ENCODE measurements around the gene CREM.

Gene CREM

DNA sequence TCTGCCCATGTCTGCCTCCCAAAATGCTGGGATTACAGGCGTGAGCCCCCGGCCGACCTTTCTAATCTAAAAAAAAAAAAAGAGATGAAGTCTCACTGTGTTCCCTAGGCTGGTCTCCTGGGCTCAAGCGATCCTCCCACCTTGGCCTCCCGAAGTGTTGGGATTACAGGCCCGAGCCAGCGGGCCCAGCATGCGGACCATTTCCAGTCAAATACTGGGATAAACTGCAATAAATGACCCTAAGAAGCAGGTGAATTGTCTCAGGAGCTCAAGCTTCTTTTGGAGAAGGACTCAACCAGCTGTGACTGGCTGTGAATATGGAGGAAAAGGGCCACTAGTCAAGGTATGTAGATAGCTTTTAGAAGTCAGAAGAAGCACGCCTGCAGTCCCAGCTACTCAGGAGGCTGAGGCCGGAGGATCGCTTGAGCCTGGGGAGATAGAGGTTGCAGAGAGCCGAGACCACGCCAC, 550 bp upstream of the CREM start:
- H3K4me3 Mint-ChIP-seq, result peak overlapping the region; percentile 95
- H3K27ac Mint-ChIP-seq, result peak overlapping the region; percentile 98
- H3K36me3 Mint-ChIP-seq, result peaks cover 5% of the 10 kb centered on the region
- H3K27me3 Mint-ChIP-seq, result no peaks in the 10 kb centered on the region
- no peaks in the 10 kb centered on the region for H3K9me3 Mint-ChIP-seq
- peaks cover 40% of the 10 kb centered on the region for H3K4me1 Mint-ChIP-seq

DNA sequence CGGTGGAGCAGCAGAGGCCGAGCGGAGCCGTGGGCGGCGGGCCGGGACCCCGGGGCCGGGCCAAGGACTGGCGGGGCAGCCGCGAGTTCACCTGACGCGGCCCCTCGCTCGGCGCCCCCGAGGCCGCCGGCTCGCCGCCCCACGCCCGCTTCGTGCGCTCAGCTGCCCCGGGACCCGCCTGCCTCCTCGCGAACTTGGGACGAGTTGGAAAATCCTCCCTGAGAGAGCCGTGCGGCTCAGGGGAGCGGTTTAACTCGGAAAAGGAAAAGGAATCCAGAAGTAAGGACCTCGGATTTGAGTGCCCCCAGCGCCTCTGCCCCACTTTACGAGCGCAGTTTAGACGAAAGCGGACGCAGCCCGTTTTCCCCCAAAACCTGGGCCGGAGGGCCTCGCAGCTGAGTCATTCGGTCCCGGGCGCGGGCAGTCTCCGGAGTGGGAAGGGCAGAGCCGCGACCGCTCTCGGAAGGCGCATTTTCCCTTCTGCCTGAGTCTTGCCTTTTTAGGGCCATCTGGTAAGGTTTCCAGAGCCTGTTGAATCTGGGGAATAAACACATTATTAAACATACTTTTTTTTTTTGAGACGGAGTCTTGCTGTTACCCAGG, 744 bp downstream of the CREM start:
- Mint-ChIP-seq H3K4me1 (peaks cover 53% of the 10 kb centered on the region), H3K4me3 (peak overlapping the region; percentile 95), H3K36me3 (peaks cover 5% of the 10 kb centered on the region), H3K9me3 (no peaks in the 10 kb centered on the region), H3K27ac (peak overlapping the region; percentile 98), H3K27me3 (no peaks in the 10 kb centered on the region)

DNA sequence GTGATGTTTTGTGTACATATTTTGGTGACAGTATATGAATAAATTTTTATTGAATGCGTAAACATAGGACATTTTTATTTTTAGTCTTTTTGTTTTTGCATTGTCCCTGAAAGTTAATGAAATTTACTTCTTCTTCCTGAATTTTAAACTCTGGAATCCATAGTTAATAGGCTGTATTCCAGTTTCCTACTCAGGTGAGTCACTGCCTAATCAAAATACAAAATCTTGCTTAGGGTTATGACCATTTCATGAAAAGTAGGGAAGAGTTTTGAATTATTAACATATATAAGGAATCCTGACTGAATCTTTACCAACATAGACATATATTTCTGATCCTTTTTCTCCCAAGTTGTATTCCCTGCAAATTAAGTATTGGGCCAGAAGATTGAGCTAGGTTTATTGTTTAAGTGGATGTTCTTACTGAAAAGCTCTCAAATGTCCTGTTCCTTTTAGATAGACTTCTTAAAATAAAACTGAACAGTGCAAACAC, 2.6 kb downstream of the CREM start:
- peak overlapping the region; percentile 95 for H3K4me3 Mint-ChIP-seq
- peaks cover 5% of the 10 kb centered on the region for H3K36me3 Mint-ChIP-seq
- no peaks in the 10 kb centered on the region for H3K27me3 Mint-ChIP-seq
- H3K27ac Mint-ChIP-seq, result peak overlapping the region; percentile 36
- peaks cover 67% of the 10 kb centered on the region for H3K4me1 Mint-ChIP-seq
- no peaks in the 10 kb centered on the region for H3K9me3 Mint-ChIP-seq

DNA sequence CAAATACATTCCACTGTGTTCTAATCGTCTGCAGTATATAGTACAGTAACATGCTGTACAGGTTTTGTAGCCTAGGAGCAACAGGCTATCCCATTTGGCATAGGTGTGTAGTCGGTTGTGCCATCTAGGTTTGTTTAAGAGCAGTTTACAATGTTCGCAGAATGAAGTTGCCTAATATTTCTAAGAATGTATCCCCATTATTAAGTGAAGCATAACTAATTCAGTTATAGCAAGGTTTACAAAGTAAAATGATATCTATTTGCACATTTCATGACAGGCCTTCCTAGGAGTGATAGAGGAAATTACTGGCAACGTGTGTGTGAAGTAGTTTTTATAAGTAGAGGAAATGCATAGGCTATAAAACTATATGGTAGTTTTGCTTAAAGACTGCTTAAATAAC, 4.0 kb downstream of the CREM start:
- H3K27me3 Mint-ChIP-seq, result no peaks in the 10 kb centered on the region
- peaks cover 66% of the 10 kb centered on the region for H3K4me1 Mint-ChIP-seq
- H3K9me3 Mint-ChIP-seq, result no peaks in the 10 kb centered on the region
- peak overlapping the region; percentile 33 for H3K4me3 Mint-ChIP-seq
- peaks cover 5% of the 10 kb centered on the region for H3K36me3 Mint-ChIP-seq
- no peak overlapping the region for H3K27ac Mint-ChIP-seq

DNA sequence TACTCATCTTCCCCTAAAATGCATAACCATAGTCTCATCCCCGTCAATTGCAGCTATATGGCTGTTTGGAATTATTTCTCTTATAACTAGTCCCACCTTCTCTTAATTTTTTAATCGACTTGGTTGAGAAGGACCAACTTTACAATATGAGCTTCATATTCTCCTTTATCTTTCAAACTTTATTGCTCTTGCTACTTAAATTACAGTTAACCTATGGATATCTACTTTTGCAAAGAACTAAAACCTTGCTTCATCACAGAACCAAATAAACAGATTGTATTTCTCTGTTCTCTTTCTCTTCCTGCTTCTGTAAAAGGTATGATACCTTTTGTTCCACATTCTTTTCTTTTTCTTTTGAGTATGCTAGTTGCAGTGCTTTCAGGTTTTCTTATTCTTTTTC, 6.1 kb downstream of the CREM start:
- H3K27ac Mint-ChIP-seq, result peak overlapping the region; percentile 94
- peaks cover 5% of the 10 kb centered on the region for H3K36me3 Mint-ChIP-seq
- peak overlapping the region; percentile 79 for H3K4me3 Mint-ChIP-seq
- H3K27me3 Mint-ChIP-seq, result no peaks in the 10 kb centered on the region
- H3K4me1 Mint-ChIP-seq, result peaks cover 74% of the 10 kb centered on the region
- no peaks in the 10 kb centered on the region for H3K9me3 Mint-ChIP-seq

DNA sequence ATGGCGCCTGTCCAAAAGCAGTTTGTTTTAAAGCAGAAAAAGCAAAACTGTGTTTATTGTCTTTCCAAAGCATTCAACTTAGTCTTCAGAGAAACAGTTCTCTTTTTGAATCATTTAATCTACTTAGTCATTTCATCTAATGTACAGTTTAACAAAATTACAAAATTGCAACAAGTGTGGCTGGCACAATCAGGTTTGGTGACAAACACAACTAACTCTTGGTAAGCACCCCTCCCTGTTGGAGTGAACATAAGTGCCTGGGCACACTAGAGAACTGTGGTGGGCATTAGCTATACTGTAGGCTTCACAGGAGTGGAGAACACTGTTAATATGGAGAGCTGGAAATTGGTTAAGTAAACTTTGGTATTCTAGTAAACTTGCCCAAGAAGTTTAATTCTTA, 6.9 kb downstream of the CREM start:
- Mint-ChIP-seq H3K27ac (peak overlapping the region; percentile 77), H3K4me1 (peaks cover 70% of the 10 kb centered on the region), H3K4me3 (peak overlapping the region; percentile 15), H3K36me3 (peaks cover 2% of the 10 kb centered on the region), H3K27me3 (no peaks in the 10 kb centered on the region), H3K9me3 (no peaks in the 10 kb centered on the region)

DNA sequence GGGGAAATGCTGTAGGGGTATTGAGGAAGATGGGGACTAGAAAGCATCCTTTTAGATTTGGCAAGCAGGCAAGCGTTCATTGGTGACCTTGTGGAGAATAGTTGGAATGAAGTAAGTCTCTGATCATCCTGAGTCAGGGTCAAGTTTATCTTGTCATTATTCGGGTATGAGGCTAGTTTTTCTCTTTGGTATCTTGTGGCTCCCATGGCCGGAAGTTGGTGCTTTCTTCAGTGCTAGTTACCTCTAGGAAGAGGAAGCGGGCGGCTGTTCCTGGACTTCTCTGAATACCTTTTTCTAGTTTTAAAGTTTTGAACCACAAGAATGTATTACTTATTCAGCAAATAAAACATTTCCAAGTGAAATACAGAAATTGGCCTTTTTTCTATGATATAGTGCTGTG, 9.2 kb downstream of the CREM start:
- Mint-ChIP-seq H3K4me3 (peak overlapping the region; percentile 28), H3K9me3 (no peaks in the 10 kb centered on the region)

DNA sequence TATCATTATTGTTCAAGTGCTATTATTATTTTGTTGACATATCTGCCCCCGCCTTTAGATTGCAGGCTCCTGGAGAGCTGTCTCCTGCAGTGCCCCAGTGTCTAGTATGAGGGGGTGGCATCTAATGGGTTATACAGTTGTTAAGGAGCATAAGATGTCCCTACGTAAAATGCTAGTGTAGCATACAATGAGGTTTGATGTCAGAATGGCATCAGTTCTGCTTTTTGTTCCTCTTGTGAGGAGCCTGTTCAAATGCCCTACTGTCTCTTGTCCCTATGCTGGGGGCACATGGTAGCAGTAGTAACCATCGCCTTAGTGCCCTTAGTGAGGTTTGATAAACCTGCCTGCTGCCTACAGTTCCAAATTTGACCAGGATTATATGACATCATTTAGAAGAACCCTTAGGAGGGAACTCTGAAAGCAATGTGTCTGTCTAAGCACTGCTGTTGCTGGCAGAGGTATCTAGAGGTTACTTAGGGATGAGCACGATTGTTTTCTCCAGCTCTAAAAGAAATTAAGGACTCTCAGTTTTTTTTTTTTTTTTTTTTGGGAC, 9.7 kb downstream of the CREM start:
- no peaks in the 10 kb centered on the region for H3K27me3 Mint-ChIP-seq
- H3K27ac Mint-ChIP-seq, result peak overlapping the region; percentile 94
- H3K9me3 Mint-ChIP-seq, result no peaks in the 10 kb centered on the region
- no peak overlapping the region for H3K4me3 Mint-ChIP-seq
- peaks cover 48% of the 10 kb centered on the region for H3K4me1 Mint-ChIP-seq
- H3K36me3 Mint-ChIP-seq, result no peaks in the 10 kb centered on the region

More for the DNA sequence above, 9.2 kb downstream of the CREM start:
- Mint-ChIP-seq H3K4me1 (peaks cover 53% of the 10 kb centered on the region), H3K27me3 (no peaks in the 10 kb centered on the region), H3K27ac (peak overlapping the region; percentile 94), H3K36me3 (no peaks in the 10 kb centered on the region)

DNA sequence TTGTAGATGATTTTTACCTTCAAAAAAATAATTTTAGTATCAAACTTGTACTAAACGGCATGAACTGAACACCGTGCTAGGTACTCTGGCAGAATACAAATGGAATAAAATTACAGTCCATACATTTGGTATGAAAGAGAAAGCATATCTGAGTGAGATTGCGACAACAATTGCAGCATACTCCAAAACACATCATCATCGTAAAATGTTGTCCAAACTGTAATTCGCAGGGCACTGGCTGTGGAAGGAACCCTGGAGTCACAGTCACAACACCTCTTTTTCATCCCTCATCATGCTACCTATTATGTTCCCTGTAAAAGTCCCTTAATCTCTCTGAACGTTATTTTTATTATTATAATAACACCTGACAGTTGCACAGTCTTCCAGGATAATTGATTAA, 13.5 kb downstream of the CREM start:
- H3K9me3 Mint-ChIP-seq, result no peaks in the 10 kb centered on the region
- no peak overlapping the region for H3K4me3 Mint-ChIP-seq
- H3K27me3 Mint-ChIP-seq, result no peaks in the 10 kb centered on the region
- peaks cover 23% of the 10 kb centered on the region for H3K4me1 Mint-ChIP-seq
- no peak overlapping the region for H3K27ac Mint-ChIP-seq
- peaks cover under 1% of the 10 kb centered on the region for H3K36me3 Mint-ChIP-seq

DNA sequence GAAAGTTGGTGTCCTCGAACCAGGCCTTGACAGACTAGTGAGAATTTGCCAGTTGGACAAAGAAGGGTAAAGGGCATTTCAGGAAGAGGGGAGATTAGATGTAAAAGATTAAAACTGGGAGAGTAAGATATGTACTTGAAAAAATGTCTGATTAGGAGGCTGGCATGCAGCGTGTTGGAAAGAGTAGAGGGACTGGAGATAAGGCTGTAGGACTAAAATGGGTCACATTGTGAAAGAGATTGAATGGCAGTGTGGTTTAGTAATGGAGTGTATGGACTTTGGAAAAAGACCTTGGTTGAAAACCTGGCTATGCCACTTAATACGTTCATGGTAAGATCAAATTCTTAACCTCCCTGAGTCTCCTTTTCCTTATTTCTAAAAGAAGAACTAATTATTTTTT, 14.1 kb downstream of the CREM start:
- Mint-ChIP-seq H3K27ac (no peak overlapping the region), H3K4me3 (no peak overlapping the region), H3K9me3 (no peaks in the 10 kb centered on the region), H3K27me3 (no peaks in the 10 kb centered on the region), H3K36me3 (peaks cover 2% of the 10 kb centered on the region), H3K4me1 (peaks cover 18% of the 10 kb centered on the region)

DNA sequence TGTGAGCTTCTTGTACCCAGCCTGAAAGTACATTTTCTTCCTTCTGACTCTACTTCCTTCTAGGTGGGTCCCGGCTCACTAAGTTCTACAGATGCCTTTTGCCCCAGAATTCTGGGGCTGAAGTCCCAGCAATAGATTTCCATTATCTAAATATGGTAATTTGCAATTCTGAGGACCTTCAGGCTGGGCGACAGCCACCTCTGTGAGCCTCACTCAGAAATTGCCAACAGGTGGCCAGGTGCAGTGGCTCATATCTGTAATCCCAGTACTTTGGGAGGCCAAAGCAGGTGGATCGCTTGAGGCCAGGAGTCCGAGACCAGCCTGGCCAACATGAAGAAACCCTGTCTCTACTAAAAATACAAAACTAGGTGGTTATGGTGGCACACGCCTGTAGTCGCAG, 23.7 kb downstream of the CREM start:
- H3K27me3 Mint-ChIP-seq, result no peaks in the 10 kb centered on the region
- peaks cover 47% of the 10 kb centered on the region for H3K4me1 Mint-ChIP-seq

DNA sequence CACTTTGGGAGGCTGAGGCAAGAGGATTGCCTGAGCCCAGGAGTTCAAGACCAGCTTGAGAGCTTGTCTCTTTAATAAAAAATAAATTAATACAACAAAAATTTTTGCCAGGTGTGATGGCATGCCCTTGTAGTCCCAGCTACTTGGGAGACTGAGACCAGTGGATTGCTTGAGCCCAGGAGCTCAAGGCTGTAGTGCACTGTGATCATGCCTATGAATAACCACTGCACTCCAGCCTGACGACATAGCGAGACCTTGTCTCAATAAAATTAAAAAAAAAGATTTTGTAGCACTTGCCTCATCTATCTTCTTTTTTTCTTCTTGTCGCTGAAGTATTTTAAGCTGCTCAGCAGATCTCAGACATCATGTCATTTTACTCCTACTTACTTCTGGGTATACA, 26.3 kb downstream of the CREM start:
- peaks cover 43% of the 10 kb centered on the region for H3K4me1 Mint-ChIP-seq
- H3K27me3 Mint-ChIP-seq, result no peaks in the 10 kb centered on the region
- H3K36me3 Mint-ChIP-seq, result peaks cover 10% of the 10 kb centered on the region
- no peak overlapping the region for H3K4me3 Mint-ChIP-seq
- H3K27ac Mint-ChIP-seq, result no peak overlapping the region
- no peaks in the 10 kb centered on the region for H3K9me3 Mint-ChIP-seq

More for the DNA sequence above, 23.7 kb downstream of the CREM start:
- Mint-ChIP-seq H3K27ac (peak overlapping the region; percentile 41), H3K4me3 (peak overlapping the region; percentile 59), H3K9me3 (no peaks in the 10 kb centered on the region), H3K36me3 (peaks cover 9% of the 10 kb centered on the region)

DNA sequence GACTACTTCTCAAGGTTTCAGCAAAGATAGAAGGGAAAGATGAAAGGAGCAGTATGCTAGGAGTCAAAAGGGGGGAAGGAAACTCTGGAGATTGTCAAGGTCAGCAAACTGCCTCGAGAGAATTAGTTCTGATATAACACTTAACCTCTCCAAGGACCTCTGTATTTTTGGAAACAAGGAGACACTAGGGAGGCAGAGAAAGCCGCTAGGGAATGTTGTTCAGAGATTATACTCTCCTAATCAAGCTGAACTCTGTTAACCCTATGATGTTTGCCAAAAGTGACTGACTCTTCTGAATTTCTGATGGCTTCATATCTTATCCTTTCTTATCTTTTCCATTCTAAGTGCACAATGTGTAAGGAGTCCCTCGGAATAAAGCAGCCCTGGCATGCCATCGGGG, 27.1 kb downstream of the CREM start:
- Mint-ChIP-seq H3K4me1 (peaks cover 37% of the 10 kb centered on the region), H3K27me3 (no peaks in the 10 kb centered on the region), H3K27ac (no peak overlapping the region), H3K4me3 (no peak overlapping the region), H3K36me3 (peaks cover 11% of the 10 kb centered on the region), H3K9me3 (no peaks in the 10 kb centered on the region)

DNA sequence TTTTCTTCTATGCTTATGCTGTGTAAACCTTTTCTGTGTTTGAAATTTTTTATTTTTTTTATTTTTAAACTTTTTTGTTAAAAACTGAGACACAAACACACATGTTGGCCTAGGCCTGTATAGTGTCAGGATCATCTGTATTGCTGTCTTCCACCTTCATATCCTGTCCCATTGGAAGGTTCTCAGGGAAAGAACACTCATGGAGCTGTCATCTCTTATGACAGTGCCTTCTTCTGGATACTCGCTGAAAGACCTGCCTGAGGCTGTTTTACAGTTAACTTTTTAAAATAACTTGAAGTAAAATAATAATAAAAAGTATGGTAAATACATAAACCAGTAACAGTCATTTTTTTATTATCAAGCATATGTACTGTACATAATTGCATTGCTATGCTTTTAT, 34.1 kb downstream of the CREM start:
- Mint-ChIP-seq H3K36me3 (peaks cover 12% of the 10 kb centered on the region), H3K4me3 (no peak overlapping the region), H3K27ac (no peak overlapping the region), H3K4me1 (no peaks in the 10 kb centered on the region), H3K27me3 (no peaks in the 10 kb centered on the region), H3K9me3 (no peaks in the 10 kb centered on the region)

DNA sequence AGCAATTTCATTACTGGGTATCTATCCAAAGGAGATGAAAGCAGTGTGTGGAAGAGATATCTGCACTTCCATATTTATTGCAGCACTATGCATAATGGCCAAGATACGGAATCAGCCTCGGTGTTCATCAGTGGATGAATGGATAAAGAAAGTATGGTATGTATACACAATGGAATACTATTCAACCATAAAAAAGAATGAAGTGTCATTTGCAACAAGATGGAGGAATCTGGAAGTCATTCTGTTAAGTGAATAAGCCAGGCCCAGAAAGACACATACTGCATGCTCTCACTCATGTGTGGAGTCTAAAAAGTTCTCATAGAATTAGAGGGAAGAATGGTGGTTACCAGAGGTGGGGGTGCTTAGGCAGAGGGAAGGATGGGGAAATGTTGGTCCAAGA, 35.3 kb downstream of the CREM start:
- no peaks in the 10 kb centered on the region for H3K9me3 Mint-ChIP-seq
- H3K4me1 Mint-ChIP-seq, result no peaks in the 10 kb centered on the region
- H3K36me3 Mint-ChIP-seq, result peaks cover 12% of the 10 kb centered on the region
- H3K4me3 Mint-ChIP-seq, result no peak overlapping the region
- no peaks in the 10 kb centered on the region for H3K27me3 Mint-ChIP-seq
- no peak overlapping the region for H3K27ac Mint-ChIP-seq

DNA sequence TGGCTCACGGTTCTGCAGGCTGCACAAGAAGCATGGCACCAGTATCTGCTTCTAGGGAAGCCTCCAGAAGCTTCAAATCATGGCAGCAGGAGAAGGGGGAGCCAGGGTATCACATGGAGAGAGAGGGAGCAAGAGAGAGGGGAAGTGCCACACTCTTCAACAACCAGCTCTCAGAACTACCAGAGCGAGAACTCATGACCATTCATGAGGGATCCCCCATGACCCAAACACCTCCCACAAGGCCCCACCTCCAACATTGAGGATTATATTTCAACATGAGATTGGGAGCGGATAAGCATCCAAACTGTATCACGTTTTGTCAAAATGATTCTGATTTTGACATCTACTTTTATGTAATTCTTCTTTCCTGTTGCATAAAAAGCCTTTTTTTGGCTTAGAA, 38.5 kb downstream of the CREM start:
- H3K27me3 Mint-ChIP-seq, result no peaks in the 10 kb centered on the region
- no peak overlapping the region for H3K27ac Mint-ChIP-seq
- H3K4me1 Mint-ChIP-seq, result no peaks in the 10 kb centered on the region
- no peak overlapping the region for H3K4me3 Mint-ChIP-seq
- H3K36me3 Mint-ChIP-seq, result peaks cover 7% of the 10 kb centered on the region
- H3K9me3 Mint-ChIP-seq, result no peaks in the 10 kb centered on the region

DNA sequence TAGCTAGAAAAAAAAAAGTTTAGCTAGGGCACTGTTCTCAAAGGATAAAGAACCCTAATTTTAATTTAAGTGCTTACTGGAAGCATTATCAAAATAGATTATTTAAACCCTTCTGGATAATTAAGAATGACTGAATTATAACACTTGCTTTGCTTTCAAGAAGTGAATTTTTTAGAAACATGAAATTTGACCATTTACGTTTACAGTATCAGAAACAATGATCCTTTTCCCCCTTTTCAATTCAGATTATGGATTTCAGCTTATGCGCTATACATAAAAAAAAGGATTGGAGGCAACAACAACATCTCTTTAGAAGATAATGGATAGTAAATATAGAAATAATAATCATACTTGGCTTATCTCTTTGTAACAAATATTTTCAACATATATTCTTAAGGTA, 39.2 kb downstream of the CREM start:
- no peaks in the 10 kb centered on the region for H3K4me1 Mint-ChIP-seq
- no peaks in the 10 kb centered on the region for H3K27me3 Mint-ChIP-seq
- H3K4me3 Mint-ChIP-seq, result no peak overlapping the region
- H3K36me3 Mint-ChIP-seq, result peaks cover 7% of the 10 kb centered on the region
- no peak overlapping the region for H3K27ac Mint-ChIP-seq
- H3K9me3 Mint-ChIP-seq, result no peaks in the 10 kb centered on the region

Measured in activated naive CD4-positive, alpha-beta T cell treated with anti-CD3 and anti-CD28 coated beads, Interleukin-2, amount 50 U/mL, for 24 hours (primary cell).